OCI-LY3 (cell line): Measurements from ENCODE around the gene UBE3D.

Experiments
- H2AFZ ChIP-seq: fragments of 200-600, 300-600 bp; shearing (Covaris generic); 2 replicates; pipeline ENCODE4 v1.6.0; 2014; ENCODE audit warnings: antibody characterized with exemption, low read depth, low read length
- H3K27ac ChIP-seq: fragments of 200-600, 300-600 bp; sonication (generic); 2 replicates; pipeline ENCODE4 v1.5.1; 2014; ENCODE audit warnings: mild to moderate bottlenecking, low read length, moderate library complexity, mixed read lengths
- H3K27me3 ChIP-seq: fragments of 200-600, 300-600 bp; sonication (generic); 2 replicates; pipeline ENCODE4 v1.6.1; 2014; ENCODE audit warnings: low read depth, low read length, mixed read lengths
- H3K36me3 ChIP-seq: fragments of 200-600, 300-600 bp; sonication (generic); replicated peaks from 2 replicates; pipeline ENCODE3; 2014; ENCODE audit warnings: low read depth, low read length, mixed read lengths
- H3K4me1 ChIP-seq: fragments of 300-600, 200-600 bp; sonication (generic); 2 replicates; pipeline ENCODE4 v1.6.1; 2014; ENCODE audit warnings: low read length, mixed read lengths
- H3K4me2 ChIP-seq: fragments of 200-600, 300-600 bp; sonication (generic); 2 replicates; pipeline ENCODE4 v1.6.1; 2014; ENCODE audit warnings: low read length, mixed read lengths
- H3K4me3 ChIP-seq: fragments of 300-600, 200-600 bp; sonication (generic); 2 replicates; pipeline ENCODE4 v1.5.1; 2014; ENCODE audit warnings: antibody characterized with exemption, mild to moderate bottlenecking, low read length, moderate library complexity
- H3K79me2 ChIP-seq: fragments of 300-600, 200-600 bp; shearing (Covaris generic); 2 replicates; pipeline ENCODE4 v1.6.1; 2014; ENCODE audit warnings: mild to moderate bottlenecking, low read length, mixed read lengths
- H3K9ac ChIP-seq: fragments of 300-600, 200-600 bp; shearing (Covaris generic); 2 replicates; pipeline ENCODE4 v1.6.0; 2014; ENCODE audit warnings: mild to moderate bottlenecking, low read length, moderate library complexity
- H3K9me3 ChIP-seq: fragments of 200-600, 300-600 bp; shearing (Covaris generic); 2 replicates; pipeline ENCODE4 v1.6.1; 2014; ENCODE audit warnings: low read length, mixed read lengths; ENCODE audit not compliant: insufficient read depth
- H4K20me1 ChIP-seq: fragments of 200-600, 300-600 bp; sonication (generic); 2 replicates; pipeline ENCODE4 v1.6.1; 2016; ENCODE audit warnings: low read length, mixed read lengths; ENCODE audit not compliant: insufficient read depth
- CTCF ChIP-seq: fragments of 200-600, 300-600 bp; sonication (generic); IDR thresholded peaks from 2 replicates; pipeline ENCODE4 v1.5.1; 2014; ENCODE audit warnings: antibody characterized with exemption, low read length, low read depth
- EZH2phosphoT487 ChIP-seq: fragments of 200-600 bp; shearing (Covaris generic); IDR thresholded peaks from 2 replicates; pipeline ENCODE4 v1.6.1; 2018; ENCODE audit warnings: antibody characterized with exemption, mixed run types, low read depth

The UBE3D gene

DNA sequence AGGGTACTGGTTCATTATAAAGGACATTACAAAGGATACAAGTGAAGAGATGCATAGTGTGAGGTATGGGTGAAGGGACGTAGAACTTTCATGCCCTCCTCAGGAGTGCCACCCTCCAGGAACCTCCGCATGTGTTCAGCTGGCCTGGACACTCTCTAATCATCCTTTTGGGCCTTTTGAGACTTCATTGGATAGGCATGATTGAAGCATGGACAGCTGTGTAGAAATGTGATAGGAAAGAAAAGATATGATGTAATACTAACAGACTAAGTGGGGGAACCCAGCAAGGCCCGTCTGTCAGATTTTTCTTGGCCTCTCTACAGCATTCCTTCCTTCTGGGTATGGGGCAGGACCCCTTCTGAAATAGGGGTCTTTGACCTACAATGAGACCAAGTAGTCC, 32.9 kb upstream of the UBE3D start:
- Histone ChIP-seq H3K9me3 (no peaks in the 10 kb centered on the region), H3K9ac (no peak overlapping the region), H3K4me2 (no peak overlapping the region), H3K36me3 (peaks cover 14% of the 10 kb centered on the region), H3K4me3 (no peak overlapping the region), H3K27ac (no peak overlapping the region), H2AFZ (no peak overlapping the region), H3K27me3 (no peaks in the 10 kb centered on the region), H3K79me2 (peaks cover 7% of the 10 kb centered on the region; the same call in 1 of the 2 replicates), H4K20me1 (0 out of 2 replicates have a peak, but pooled peaks cover 4% of the 10 kb centered on the region), H3K4me1 (no peaks in the 10 kb centered on the region)
- TF ChIP-seq EZH2phosphoT487, result no peak
- no peak for TF ChIP-seq CTCF

- Histone ChIP-seq H3K4me1 (no peaks in the 10 kb centered on the region), H3K9me3 (no peaks in the 10 kb centered on the region), H2AFZ (no peak overlapping the region), H4K20me1 (0 out of 2 replicates have a peak, but pooled peaks cover 4% of the 10 kb centered on the region), H3K27ac (no peak overlapping the region), H3K27me3 (no peaks in the 10 kb centered on the region), H3K4me3 (no peak overlapping the region), H3K36me3 (peaks cover 14% of the 10 kb centered on the region), H3K4me2 (no peak overlapping the region), H3K79me2 (peaks cover 7% of the 10 kb centered on the region; the same call in 1 of the 2 replicates), H3K9ac (no peak overlapping the region)
- TF ChIP-seq CTCF (no peak), EZH2phosphoT487 (no peak)
Observed at GRCh38 chr6:83097675-83098074, 32.0 kb upstream of the UBE3D start.

DNA sequence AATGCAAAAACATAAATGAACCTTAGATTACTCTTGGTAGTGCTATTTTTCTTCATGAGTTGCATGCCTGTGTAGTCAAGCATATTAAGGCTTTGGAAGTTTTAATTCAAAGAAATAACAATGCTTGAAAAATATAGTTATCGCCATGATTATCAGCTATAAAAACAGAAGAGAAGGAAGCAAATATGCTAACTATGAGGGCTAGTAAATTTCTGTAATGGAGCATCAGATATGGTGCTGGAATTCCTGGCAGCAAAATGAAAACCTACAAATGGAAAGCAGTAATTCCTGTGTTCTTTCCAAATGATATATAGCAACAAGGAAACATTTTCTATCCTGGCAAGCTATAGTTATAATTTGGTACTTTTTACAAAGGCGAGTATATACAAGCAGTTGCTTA, 31.6 kb upstream of the UBE3D start:
- TF ChIP-seq CTCF (no peak), EZH2phosphoT487 (no peak)
- no peak overlapping the region for H3K4me3 ChIP-seq
- H4K20me1 ChIP-seq, result 0 out of 2 replicates have a peak, but pooled peaks cover 4% of the 10 kb centered on the region
- no peak overlapping the region for H3K27ac ChIP-seq
- no peaks in the 10 kb centered on the region for H3K4me1 ChIP-seq
- H2AFZ ChIP-seq, result no peak overlapping the region
- H3K4me2 ChIP-seq, result no peak overlapping the region
- H3K36me3 ChIP-seq, result peaks cover 14% of the 10 kb centered on the region
- no peaks in the 10 kb centered on the region for H3K27me3 ChIP-seq
- H3K79me2 ChIP-seq, result peaks cover 7% of the 10 kb centered on the region; the same call in 1 of the 2 replicates
- no peak overlapping the region for H3K9ac ChIP-seq
- no peaks in the 10 kb centered on the region for H3K9me3 ChIP-seq

- no peak overlapping the region for H3K4me3 ChIP-seq
Observed at GRCh38 chr6:83096791-83097190, 31.1 kb upstream of the UBE3D start.

More at GRCh38 chr6:83096791-83097190, 31.1 kb upstream of the UBE3D start:
- peaks cover 7% of the 10 kb centered on the region; the same call in 1 of the 2 replicates for H3K79me2 ChIP-seq
- H4K20me1 ChIP-seq, result 0 out of 2 replicates have a peak, but pooled peaks cover 4% of the 10 kb centered on the region
- no peak overlapping the region for H2AFZ ChIP-seq
- H3K4me1 ChIP-seq, result no peaks in the 10 kb centered on the region
- H3K9ac ChIP-seq, result no peak overlapping the region
- H3K36me3 ChIP-seq, result peaks cover 10% of the 10 kb centered on the region
- H3K27me3 ChIP-seq, result no peaks in the 10 kb centered on the region
- no peaks in the 10 kb centered on the region for H3K9me3 ChIP-seq
- TF ChIP-seq EZH2phosphoT487 (no peak), CTCF (no peak)
- H3K27ac ChIP-seq, result no peak overlapping the region
- H3K4me2 ChIP-seq, result no peak overlapping the region
